Raji (cell line): ENCODE data around the gene FASN.

ENCODE experiments used
- POLR2A ChIP-seq: IDR thresholded peaks from 2 replicates; pipeline ENCODE4 v1.6.1; 2011; ENCODE audit warnings: low read depth, low read length, control low read depth; ENCODE audit not compliant: insufficient read depth

The FASN gene

GRCh38 chr17:82039695-82040299, 58.2 kb downstream of the FASN start:
- no peak for TF ChIP-seq POLR2A

GRCh38 chr17:82037889-82038195, 60.2 kb downstream of the FASN start:
- TF ChIP-seq POLR2A, result no peak

- TF ChIP-seq POLR2A, result peak; percentile 97
Observed at GRCh38 chr17:82037092-82037888, 60.7 kb downstream of the FASN start, which contains the start of gene DCXR. DCXR (minus strand) TSS chr17:82037697; CDS start chr17:82037682, 15 bp downstream.

- TF ChIP-seq POLR2A, result no peak
Observed at GRCh38 chr17:82036634-82037091, 61.4 kb downstream of the FASN start.

GRCh38 chr17:82035956-82036633, 61.9 kb downstream of the FASN start:
- 0 out of 2 replicates have a peak, but pooled peaks have one; percentile 15 for TF ChIP-seq POLR2A

GRCh38 chr17:82035488-82035887, 62.5 kb downstream of the FASN start:
- TF ChIP-seq POLR2A, result no peak

GRCh38 chr17:82034371-82035011, 63.5 kb downstream of the FASN start:
- no peak for TF ChIP-seq POLR2A

GRCh38 chr17:82033359-82034085, 64.5 kb downstream of the FASN start:
- no peak for TF ChIP-seq POLR2A

- no peak for TF ChIP-seq POLR2A
Observed at GRCh38 chr17:82031885-82032627, 66.0 kb downstream of the FASN start.

- TF ChIP-seq POLR2A, result no peak
Observed at GRCh38 chr17:82031303-82031884, 66.6 kb downstream of the FASN start, which contains the start of gene RAC3. RAC3 (plus strand) TSS chr17:82031678; CDS start chr17:82031762, 84 bp downstream.

GRCh38 chr17:82030470-82031302, 67.3 kb downstream of the FASN start:
- TF ChIP-seq POLR2A, result no peak

GRCh38 chr17:82029990-82030469, 68.0 kb downstream of the FASN start:
- TF ChIP-seq POLR2A, result no peak

- no peak for TF ChIP-seq POLR2A
Observed at GRCh38 chr17:82029391-82029790, 68.6 kb downstream of the FASN start.

GRCh38 chr17:82028966-82029365, 69.1 kb downstream of the FASN start:
- TF ChIP-seq POLR2A, result no peak
